Progenitor cell of endocrine pancreas (in vitro differentiated cells): Measurements from ENCODE around the gene EPS8. TPM values are rescaled to one million over a fixed set of nuclear protein-coding genes. Genes with fewer than 3 reads are reported as not detected.

ENCODE experiments used
- DNase-seq: peaks from one replicate; pipeline ENCODE4 v3.0.0; 2021; ENCODE audit warnings: low spot score; ENCODE audit not compliant: unreplicated experiment
- H3K27ac Mint-ChIP-seq: 2 replicates; pipeline ENCODE4 v1.8.0; 2021; ENCODE audit warnings: mild to moderate bottlenecking, moderate library complexity, mixed read lengths
- H3K27me3 Mint-ChIP-seq: 2 replicates; pipeline ENCODE4 v1.8.0; 2021; ENCODE audit warnings: mixed read lengths
- H3K36me3 Mint-ChIP-seq: 2 replicates; pipeline ENCODE4 v1.8.0; 2022; ENCODE audit warnings: mixed read lengths; ENCODE audit not compliant: insufficient read depth
- H3K4me1 Mint-ChIP-seq: 2 replicates; pipeline ENCODE4 v1.8.0; 2021; ENCODE audit warnings: low read depth, mixed read lengths
- H3K4me3 Mint-ChIP-seq: 2 replicates; pipeline ENCODE4 v1.8.0; 2021; ENCODE audit warnings: low read depth, mild to moderate bottlenecking, moderate library complexity, mixed read lengths
- H3K9me3 Mint-ChIP-seq: 2 replicates; pipeline ENCODE4 v1.8.0; 2021; ENCODE audit warnings: low read depth, mixed read lengths
- CTCF ChIP-seq: fragments of 200-600 bp; sonication (generic); IDR thresholded peaks from one replicate; pipeline ENCODE4 v1.5.0; 2021; ENCODE audit warnings: antibody characterized with exemption, mild to moderate bottlenecking; ENCODE audit not compliant: unreplicated experiment
- total RNA-seq: library from RNA; stranded (reverse); gene quantifications from 2 replicates; pipeline ENCODE4 v1.2.1, GENCODE V29; 2021

Gene EPS8
- total RNA-seq, 1 donor from 2014 or later, result 23.2 TPM

GRCh38 chr12:15672671-15673270 is 116.4 kb downstream of the EPS8 start:
- Mint-ChIP-seq H3K27ac (no peak overlapping the region), H3K4me1 (peaks cover 4% of the 10 kb centered on the region), H3K36me3 (no peaks in the 10 kb centered on the region), H3K27me3 (no peaks in the 10 kb centered on the region), H3K9me3 (no peaks in the 10 kb centered on the region), H3K4me3 (no peak overlapping the region)
- no peak for DNase-seq
- no peak for TF ChIP-seq CTCF

- Mint-ChIP-seq H3K4me3 (no peak overlapping the region), H3K27me3 (no peaks in the 10 kb centered on the region)
- DNase-seq, result no peak
Measured at GRCh38 chr12:15670756-15671155, 118.4 kb downstream of the EPS8 start.

GRCh38 chr12:15669256-15669948 is 119.8 kb downstream of the EPS8 start:
- Mint-ChIP-seq H3K4me1 (peaks cover 4% of the 10 kb centered on the region), H3K4me3 (no peak overlapping the region), H3K27me3 (no peaks in the 10 kb centered on the region), H3K36me3 (peaks cover 3% of the 10 kb centered on the region), H3K27ac (no peak overlapping the region), H3K9me3 (no peaks in the 10 kb centered on the region)
- TF ChIP-seq CTCF, result no peak
- DNase-seq, result no peak

More at GRCh38 chr12:15670756-15671155, 118.4 kb downstream of the EPS8 start:
- Mint-ChIP-seq H3K9me3 (no peaks in the 10 kb centered on the region), H3K4me1 (peaks cover 4% of the 10 kb centered on the region), H3K36me3 (peaks cover 1% of the 10 kb centered on the region), H3K27ac (no peak overlapping the region)
- TF ChIP-seq CTCF, result no peak

GRCh38 chr12:15664491-15664890 is 124.7 kb downstream of the EPS8 start:
- H3K27ac Mint-ChIP-seq, result no peak overlapping the region
- TF ChIP-seq CTCF, result no peak
- no peaks in the 10 kb centered on the region for H3K27me3 Mint-ChIP-seq
- DNase-seq, result no peak
- no peak overlapping the region for H3K4me3 Mint-ChIP-seq
- H3K4me1 Mint-ChIP-seq, result no peaks in the 10 kb centered on the region
- H3K9me3 Mint-ChIP-seq, result no peaks in the 10 kb centered on the region
- peaks cover 5% of the 10 kb centered on the region for H3K36me3 Mint-ChIP-seq

GRCh38 chr12:15662983-15663659 is 126.1 kb downstream of the EPS8 start:
- H3K4me1 Mint-ChIP-seq, result no peaks in the 10 kb centered on the region
- no peaks in the 10 kb centered on the region for H3K9me3 Mint-ChIP-seq
- no peaks in the 10 kb centered on the region for H3K27me3 Mint-ChIP-seq
- DNase-seq, result no peak
- no peak overlapping the region for H3K4me3 Mint-ChIP-seq
- H3K36me3 Mint-ChIP-seq, result peaks cover 5% of the 10 kb centered on the region
- no peak overlapping the region for H3K27ac Mint-ChIP-seq
- TF ChIP-seq CTCF, result no peak
